Esophagus muscularis mucosa (tissue), 3 donors: Measurements from ENCODE around the gene DELE1.

Experiments
- POLR2A ChIP-seq: fragments of 450-650 bp; IDR thresholded peaks from one replicate; pipeline ENCODE4 v1.6.1; 2017; ENCODE audit warnings: antibody characterized with exemption, moderate library complexity, mild to moderate bottlenecking, low read depth
- TF ChIP-seq, protein P1 (sequence below), 3 experiments: fragments of 200-600 bp in 2 of 3; fragments of 450-650 bp in 1 of 3; sonication (generic) in 2 of 3; IDR thresholded peaks; one replicate each; pipeline ENCODE4 v1.5.1; 2017 to 2019; ENCODE audit warnings: antibody characterized with exemption in 3 of 3, mild to moderate bottlenecking in 2 of 3, moderate library complexity in 1 of 3

DNA sequence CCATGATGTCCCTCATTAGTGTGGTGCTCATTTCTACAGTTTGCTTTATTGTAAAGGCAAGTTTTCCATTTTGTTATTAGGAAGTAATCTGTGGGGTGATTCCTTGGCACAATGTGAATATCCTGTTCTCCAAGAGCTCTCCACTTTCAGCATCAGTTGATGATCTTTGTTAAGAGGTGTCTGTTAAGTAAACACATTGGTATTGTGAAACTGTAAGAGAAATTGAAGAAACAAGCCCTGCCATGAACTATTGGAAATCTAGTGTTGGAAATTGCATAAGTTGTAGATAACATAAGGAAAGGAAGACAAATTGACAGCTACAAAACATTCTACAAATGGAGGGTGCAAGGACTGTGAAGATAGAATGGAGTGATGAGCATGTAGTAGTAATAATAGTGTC lies 62.4 kb downstream of the DELE1 start:
- TF ChIP-seq, protein P1, sequence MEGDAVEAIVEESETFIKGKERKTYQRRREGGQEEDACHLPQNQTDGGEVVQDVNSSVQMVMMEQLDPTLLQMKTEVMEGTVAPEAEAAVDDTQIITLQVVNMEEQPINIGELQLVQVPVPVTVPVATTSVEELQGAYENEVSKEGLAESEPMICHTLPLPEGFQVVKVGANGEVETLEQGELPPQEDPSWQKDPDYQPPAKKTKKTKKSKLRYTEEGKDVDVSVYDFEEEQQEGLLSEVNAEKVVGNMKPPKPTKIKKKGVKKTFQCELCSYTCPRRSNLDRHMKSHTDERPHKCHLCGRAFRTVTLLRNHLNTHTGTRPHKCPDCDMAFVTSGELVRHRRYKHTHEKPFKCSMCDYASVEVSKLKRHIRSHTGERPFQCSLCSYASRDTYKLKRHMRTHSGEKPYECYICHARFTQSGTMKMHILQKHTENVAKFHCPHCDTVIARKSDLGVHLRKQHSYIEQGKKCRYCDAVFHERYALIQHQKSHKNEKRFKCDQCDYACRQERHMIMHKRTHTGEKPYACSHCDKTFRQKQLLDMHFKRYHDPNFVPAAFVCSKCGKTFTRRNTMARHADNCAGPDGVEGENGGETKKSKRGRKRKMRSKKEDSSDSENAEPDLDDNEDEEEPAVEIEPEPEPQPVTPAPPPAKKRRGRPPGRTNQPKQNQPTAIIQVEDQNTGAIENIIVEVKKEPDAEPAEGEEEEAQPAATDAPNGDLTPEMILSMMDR (IDR thresholded peaks at IDR 0.05) = no peak
- TF ChIP-seq POLR2A = no peak
